Measurements from ENCODE around the gene FAHD2A.
"Not testable (repeated sequence)": the region's sequence is repeated elsewhere in the genome, so short reads cannot be mapped to it uniquely, and the experiment has no call there.

The FAHD2A gene

DNA sequence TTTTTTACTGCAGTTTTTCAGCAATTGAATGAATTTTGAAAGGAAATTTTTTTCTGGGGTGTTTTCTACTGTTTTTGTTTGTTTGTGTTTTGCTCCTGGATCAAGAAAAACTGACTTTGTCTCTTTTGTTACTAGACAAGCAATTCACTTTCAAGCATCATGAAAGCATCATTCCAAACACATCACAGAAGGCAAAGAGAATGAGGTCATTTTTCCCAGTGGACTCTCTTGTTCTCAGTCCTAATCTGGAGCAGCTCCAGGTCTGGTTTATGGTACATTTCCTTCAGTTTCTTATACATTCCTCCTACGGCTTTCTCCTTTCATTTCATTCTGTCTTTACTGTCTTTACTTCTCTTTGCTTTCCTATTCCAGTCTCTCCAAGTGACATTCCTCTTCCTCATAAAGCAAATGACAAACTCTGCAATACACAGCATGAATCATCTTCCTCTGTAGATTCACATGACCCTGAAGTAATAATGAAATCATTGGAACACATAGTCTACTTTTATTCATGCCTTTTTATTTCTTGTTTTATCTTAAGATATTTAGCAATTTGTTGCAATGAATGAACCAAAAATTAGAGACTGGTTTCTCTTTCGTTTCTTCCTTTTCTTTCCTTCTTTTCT is 40.1 kb downstream of the FAHD2A start:
- DNase-seq, result not testable (repeated sequence)

DNA sequence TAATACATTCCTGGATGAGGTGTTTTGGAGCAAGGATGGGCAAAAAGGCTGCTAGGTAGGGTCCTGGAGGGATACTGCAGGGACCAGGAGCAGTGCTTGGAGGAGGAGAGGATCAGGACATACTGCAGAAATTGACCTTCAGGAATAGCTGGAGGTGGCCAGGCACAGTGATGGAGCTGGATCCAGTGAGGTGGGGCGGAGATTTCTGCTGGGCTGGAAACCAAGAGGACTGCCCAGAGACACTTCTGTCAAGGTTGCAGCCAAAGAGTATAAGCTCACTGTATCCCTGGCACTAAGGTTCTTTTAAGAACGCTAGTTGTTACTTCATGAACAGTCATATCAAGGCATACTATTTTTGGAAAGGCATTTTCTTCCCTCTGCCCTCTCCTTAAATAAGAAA is 42.8 kb downstream of the FAHD2A start:
- not testable (repeated sequence) for DNase-seq

DNA sequence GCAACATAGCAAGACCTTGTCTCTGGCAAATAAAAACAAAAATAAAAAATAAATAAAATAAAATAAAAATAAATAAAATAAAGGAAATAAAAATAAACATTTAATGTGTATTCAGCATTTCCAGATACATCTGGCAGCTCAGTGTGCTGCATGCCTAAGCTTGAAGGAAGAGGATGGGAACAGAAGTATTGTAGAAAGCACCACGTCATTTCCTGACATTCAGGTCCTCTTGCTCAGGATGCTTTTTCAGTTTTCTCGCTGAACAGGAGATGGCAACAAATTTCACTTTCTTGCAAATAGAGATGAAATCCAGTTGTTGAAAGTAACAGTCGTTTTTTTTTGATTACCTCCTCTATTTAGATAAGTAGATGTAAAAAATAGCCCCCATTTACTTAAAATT is 60.8 kb downstream of the FAHD2A start:
- DNase-seq, result not testable (repeated sequence)
